C4-2B (cell line): ENCODE measurements around the gene EIF3K.

Experiments
- H3K27ac ChIP-seq: fragments of 450-650 bp; 2 replicates; pipeline ENCODE4 v1.5.1; 2017
- ZFX ChIP-seq: fragments of 450-650 bp; IDR thresholded peaks from 2 replicates; pipeline ENCODE4 v1.6.1; 2017
- TF ChIP-seq, protein P1 (sequence below): fragments of 450-650 bp; conservative IDR thresholded peaks from 2 replicates; pipeline ENCODE4 v1.5.1; 2017; ENCODE audit warnings: mild to moderate bottlenecking

The EIF3K gene

GRCh38 chr19:38685666-38686529 lies 66.9 kb downstream of the EIF3K start:
- TF ChIP-seq ZFX = 0 out of 2 replicates have a peak, but pooled peaks have one; percentile 15
- TF ChIP-seq, protein P1, sequence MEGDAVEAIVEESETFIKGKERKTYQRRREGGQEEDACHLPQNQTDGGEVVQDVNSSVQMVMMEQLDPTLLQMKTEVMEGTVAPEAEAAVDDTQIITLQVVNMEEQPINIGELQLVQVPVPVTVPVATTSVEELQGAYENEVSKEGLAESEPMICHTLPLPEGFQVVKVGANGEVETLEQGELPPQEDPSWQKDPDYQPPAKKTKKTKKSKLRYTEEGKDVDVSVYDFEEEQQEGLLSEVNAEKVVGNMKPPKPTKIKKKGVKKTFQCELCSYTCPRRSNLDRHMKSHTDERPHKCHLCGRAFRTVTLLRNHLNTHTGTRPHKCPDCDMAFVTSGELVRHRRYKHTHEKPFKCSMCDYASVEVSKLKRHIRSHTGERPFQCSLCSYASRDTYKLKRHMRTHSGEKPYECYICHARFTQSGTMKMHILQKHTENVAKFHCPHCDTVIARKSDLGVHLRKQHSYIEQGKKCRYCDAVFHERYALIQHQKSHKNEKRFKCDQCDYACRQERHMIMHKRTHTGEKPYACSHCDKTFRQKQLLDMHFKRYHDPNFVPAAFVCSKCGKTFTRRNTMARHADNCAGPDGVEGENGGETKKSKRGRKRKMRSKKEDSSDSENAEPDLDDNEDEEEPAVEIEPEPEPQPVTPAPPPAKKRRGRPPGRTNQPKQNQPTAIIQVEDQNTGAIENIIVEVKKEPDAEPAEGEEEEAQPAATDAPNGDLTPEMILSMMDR = no peak

GRCh38 chr19:38686530-38686888 lies 67.5 kb downstream of the EIF3K start:
- TF ChIP-seq, protein P1 = no peak
- no peak for TF ChIP-seq ZFX
- H3K27ac ChIP-seq = peak overlapping the region; percentile 92

More at GRCh38 chr19:38685666-38686529, 66.9 kb downstream of the EIF3K start:
- H3K27ac ChIP-seq = peak overlapping the region; percentile 92
